GM13976 (cell line): ENCODE results near the gene VMP1.

ENCODE experiments used
- DNase-seq: peaks from one replicate; pipeline ENCODE4 v3.0.0; 2012; ENCODE audit warnings: low spot score
- in situ Hi-C: fragments of 300-500 bp; cut with MboI; formaldehyde crosslinking; loops from one replicate; pipeline ENCODE4 v1.12.0; 2022; ENCODE audit warnings: low sequenced_read_pairs, mixed read lengths, inconsistent platforms; ENCODE audit not compliant: unreplicated experiment
- TF ChIP-seq, protein P1 (sequence below): IDR thresholded peaks from 2 replicates; pipeline ENCODE4 v1.5.1; 2012; ENCODE audit warnings: borderline replicate concordance, mild to moderate bottlenecking; ENCODE audit not compliant: insufficient read depth; ENCODE audit errors: extremely low read depth, missing control alignments, control extremely low read depth

VMP1 gene

DNA sequence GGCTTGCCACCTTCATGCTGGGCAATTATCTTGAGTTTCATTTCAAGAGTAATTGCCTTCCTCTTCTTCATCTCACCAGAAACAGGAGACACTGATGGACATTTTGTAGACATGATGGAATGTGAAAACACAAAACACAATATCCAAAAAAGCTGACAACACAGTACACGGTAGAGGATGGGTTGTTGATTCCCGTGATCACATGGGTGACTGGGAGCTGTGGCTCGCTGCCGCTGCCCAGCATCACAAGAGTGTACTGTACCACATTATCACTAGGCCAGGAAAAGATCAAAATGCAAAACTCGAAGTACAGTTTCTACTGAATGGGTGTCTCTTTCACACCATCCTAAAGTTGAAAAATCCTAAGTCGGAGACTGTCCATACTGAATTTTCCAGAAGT is 7.7 kb upstream of the VMP1 start:
- no peak for DNase-seq
- in situ Hi-C loops, result no loop called here
- TF ChIP-seq, protein P1, sequence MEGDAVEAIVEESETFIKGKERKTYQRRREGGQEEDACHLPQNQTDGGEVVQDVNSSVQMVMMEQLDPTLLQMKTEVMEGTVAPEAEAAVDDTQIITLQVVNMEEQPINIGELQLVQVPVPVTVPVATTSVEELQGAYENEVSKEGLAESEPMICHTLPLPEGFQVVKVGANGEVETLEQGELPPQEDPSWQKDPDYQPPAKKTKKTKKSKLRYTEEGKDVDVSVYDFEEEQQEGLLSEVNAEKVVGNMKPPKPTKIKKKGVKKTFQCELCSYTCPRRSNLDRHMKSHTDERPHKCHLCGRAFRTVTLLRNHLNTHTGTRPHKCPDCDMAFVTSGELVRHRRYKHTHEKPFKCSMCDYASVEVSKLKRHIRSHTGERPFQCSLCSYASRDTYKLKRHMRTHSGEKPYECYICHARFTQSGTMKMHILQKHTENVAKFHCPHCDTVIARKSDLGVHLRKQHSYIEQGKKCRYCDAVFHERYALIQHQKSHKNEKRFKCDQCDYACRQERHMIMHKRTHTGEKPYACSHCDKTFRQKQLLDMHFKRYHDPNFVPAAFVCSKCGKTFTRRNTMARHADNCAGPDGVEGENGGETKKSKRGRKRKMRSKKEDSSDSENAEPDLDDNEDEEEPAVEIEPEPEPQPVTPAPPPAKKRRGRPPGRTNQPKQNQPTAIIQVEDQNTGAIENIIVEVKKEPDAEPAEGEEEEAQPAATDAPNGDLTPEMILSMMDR, result no peak

- TF ChIP-seq, protein P1, result no peak
- no peak for DNase-seq
- in situ Hi-C loops, result no loop called here
Observed at GRCh38 chr17:59702304-59702703, 5.2 kb upstream of the VMP1 start.

DNA sequence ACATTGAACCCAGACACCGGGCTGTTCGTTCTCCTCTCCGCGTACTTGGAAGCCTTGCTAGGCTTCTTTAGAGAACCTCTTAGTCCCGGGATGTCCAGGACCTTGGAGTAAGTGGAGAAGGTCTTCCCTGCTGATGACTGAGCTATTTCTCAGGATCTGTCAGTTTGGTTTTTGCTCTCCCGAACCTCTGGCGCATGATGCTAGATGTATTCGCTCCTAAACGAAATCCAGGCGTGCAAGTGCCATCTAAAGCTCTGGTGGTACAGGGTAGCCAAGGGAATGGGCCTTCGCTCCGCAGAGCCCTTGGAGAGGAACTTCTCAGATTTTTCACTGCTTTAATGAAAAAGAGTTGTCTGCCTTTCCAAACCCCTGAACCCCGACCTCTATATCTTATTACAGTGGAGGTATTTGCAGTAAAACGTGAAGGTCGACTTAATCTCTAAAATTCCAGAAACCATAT is 547 bp downstream of the VMP1 start:
- TF ChIP-seq, protein P1, result no peak
- in situ Hi-C loops, result no loop called here
- DNase-seq, result no peak

DNA sequence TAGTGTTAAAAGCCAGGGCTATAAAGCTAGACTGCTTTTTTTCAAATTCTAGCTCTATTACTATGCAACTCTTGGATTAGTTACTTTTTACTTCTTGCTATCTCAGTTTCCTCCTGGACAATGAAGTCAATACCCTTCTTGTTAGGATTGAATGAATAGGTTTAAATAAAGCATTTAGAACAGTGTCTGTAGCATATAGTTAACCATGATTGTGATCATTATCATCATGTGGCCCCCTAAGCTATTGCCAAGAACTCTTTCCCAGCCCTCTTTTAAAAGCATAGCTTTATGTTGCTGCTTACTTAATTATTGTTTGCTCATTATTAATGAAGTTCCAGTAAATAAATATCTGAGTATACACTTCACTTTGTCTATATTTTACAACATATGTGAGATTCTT is 4.5 kb downstream of the VMP1 start:
- in situ Hi-C loops, result no loop called here
- DNase-seq, result no peak
- TF ChIP-seq, protein P1, result no peak

- in situ Hi-C loops, result no loop called here
- TF ChIP-seq, protein P1, result no peak
- DNase-seq, result no peak
Observed at GRCh38 chr17:59712862-59713261, 5.4 kb downstream of the VMP1 start.

GRCh38 chr17:59714255-59714654 is 6.8 kb downstream of the VMP1 start:
- in situ Hi-C loops, result no loop called here

More at GRCh38 chr17:59714255-59714654, 6.8 kb downstream of the VMP1 start:
- TF ChIP-seq, protein P1, result no peak
- no peak for DNase-seq
